Measurements from ENCODE around the gene NLRP10.

- no peak for TF ChIP-seq RFX5 (IDR thresholded peaks at IDR 0.05; ENCODE audit: low read depth, low read length)
- no peak for TF ChIP-seq THAP11 (CRISPR knock-in tag; IDR thresholded peaks at IDR 0.05)
- no peak for TF ChIP-seq CTCF (CRISPR knock-in tag; IDR thresholded peaks at IDR 0.05)
- no peak for TF ChIP-seq ZFX (CRISPR knock-in tag; IDR thresholded peaks at IDR 0.05; ENCODE audit: low read depth)
- TF ChIP-seq ZNF138 (CRISPR knock-in tag; IDR thresholded peaks at IDR 0.05; ENCODE audit: low read depth): no peak
- TF ChIP-seq RBM22 (optimal IDR thresholded peaks at IDR 0.05; ENCODE audit: low read length): no peak
- no peak for TF ChIP-seq MAFK (conservative IDR thresholded peaks at IDR 0.05 in 1 of 2, IDR thresholded peaks at IDR 0.05 in 1 of 2; ENCODE audit: low read length in 2 of 2)
- TF ChIP-seq HOXA7 (CRISPR knock-in tag; IDR thresholded peaks at IDR 0.05): no peak
- TF ChIP-seq ZNF549 (CRISPR knock-in tag; IDR thresholded peaks at IDR 0.05): no peak
- TF ChIP-seq ZSCAN22 (CRISPR knock-in tag; IDR thresholded peaks at IDR 0.05): no peak
- no peak for TF ChIP-seq ZBTB44 (CRISPR knock-in tag; IDR thresholded peaks at IDR 0.05)
- TF ChIP-seq MAF1 (CRISPR knock-in tag; IDR thresholded peaks at IDR 0.05; ENCODE audit: borderline replicate concordance): no peak
- TF ChIP-seq ZNF30 (CRISPR knock-in tag; IDR thresholded peaks at IDR 0.05): no peak
Observed at GRCh38 chr11:7981619-7982157, 16.4 kb upstream of the NLRP10 start.
